Body of pancreas (tissue), 4 donors: ENCODE results near the gene CLIC6.

Source experiments
- POLR2A ChIP-seq, 3 donors: fragments of 450-650 bp; IDR thresholded peaks; one replicate each; pipeline ENCODE4 v1.6.1; 2016; ENCODE audit warnings: antibody characterized with exemption in 3 of 3, mild to moderate bottlenecking in 2 of 3
- TF ChIP-seq, protein P1 (sequence below), 7 experiments: fragments of 450-650 bp in 4 of 7; fragments of 200-600 bp in 3 of 7; sonication (generic) in 3 of 7; IDR thresholded peaks; one replicate each; pipeline ENCODE4 v1.5.1; 2016 to 2019; ENCODE audit warnings: antibody characterized with exemption in 7 of 7

DNA sequence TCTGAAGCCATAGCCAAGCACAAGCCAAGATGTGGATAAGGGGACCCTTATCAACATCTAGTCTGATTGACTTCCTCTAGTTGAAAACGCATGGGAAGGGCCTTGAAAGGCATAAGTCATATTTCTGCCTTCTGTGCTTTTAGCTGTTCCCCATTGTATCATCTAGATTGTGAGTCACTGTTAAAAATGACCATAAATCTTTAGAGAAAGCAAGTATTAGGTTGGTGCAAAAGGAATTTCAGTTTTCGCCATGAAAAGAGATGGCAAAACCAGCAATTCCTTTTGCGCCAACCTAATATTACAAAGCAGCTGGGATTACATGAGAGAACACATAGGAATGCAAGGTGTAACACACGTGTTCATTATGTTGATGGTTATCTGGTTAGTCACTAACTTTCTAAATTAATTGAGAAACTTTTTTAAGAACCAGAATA is 63.6 kb downstream of the CLIC6 start:
- TF ChIP-seq, protein P1, sequence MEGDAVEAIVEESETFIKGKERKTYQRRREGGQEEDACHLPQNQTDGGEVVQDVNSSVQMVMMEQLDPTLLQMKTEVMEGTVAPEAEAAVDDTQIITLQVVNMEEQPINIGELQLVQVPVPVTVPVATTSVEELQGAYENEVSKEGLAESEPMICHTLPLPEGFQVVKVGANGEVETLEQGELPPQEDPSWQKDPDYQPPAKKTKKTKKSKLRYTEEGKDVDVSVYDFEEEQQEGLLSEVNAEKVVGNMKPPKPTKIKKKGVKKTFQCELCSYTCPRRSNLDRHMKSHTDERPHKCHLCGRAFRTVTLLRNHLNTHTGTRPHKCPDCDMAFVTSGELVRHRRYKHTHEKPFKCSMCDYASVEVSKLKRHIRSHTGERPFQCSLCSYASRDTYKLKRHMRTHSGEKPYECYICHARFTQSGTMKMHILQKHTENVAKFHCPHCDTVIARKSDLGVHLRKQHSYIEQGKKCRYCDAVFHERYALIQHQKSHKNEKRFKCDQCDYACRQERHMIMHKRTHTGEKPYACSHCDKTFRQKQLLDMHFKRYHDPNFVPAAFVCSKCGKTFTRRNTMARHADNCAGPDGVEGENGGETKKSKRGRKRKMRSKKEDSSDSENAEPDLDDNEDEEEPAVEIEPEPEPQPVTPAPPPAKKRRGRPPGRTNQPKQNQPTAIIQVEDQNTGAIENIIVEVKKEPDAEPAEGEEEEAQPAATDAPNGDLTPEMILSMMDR (IDR thresholded peaks at IDR 0.05): no peak
- TF ChIP-seq POLR2A (IDR thresholded peaks at IDR 0.05): no peak
